Left hindlimb (tissue), 1 donor: Measurements from ENCODE around the gene WIPF1.
A peak's percentile ranks its signal among the peaks of the same experiment; 100 is the strongest.

Experiments
- DNase-seq: peaks from one replicate; pipeline ENCODE4 v3.0.0-alpha.2; 2018

Gene WIPF1

DNA sequence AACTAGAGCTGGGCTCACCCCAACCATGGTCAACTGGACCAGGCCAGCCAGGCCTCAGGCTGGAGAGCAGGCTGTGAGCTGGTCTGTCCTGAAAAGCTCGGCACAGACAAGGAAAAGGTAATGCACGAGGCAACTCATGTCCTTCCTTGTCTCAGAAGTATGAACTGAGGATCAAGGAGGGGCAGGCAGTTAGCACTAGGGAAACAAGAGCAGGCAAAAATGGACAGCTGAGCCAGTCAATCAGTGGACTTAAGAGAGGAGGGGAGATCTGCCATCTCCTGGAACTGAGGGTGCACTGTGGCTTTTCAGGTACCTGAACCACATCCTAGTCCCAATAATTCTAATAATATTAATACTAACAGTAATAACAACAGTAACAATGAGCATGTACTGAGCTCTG is 20.6 kb upstream of the WIPF1 start:
- no peak for DNase-seq

DNA sequence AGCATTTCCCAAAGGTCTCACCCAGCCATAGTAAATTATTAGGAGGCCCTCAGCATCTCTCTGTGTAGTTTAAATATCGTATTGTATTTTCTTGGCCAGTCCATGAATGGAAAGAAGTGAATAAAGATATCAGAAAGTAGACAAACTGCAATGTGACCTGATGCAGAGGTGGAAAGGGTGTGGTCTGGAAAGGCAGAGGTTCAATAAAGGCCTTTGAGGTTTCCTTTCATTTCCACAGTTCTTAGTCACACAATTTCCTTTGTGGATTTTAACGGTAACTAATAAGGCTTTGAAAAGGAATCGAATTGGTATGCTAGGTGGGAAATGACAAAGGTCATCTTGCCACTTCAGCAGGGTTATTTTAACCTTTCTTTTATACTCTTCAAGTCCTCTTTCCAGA is 20.1 kb upstream of the WIPF1 start:
- DNase-seq: no peak

DNA sequence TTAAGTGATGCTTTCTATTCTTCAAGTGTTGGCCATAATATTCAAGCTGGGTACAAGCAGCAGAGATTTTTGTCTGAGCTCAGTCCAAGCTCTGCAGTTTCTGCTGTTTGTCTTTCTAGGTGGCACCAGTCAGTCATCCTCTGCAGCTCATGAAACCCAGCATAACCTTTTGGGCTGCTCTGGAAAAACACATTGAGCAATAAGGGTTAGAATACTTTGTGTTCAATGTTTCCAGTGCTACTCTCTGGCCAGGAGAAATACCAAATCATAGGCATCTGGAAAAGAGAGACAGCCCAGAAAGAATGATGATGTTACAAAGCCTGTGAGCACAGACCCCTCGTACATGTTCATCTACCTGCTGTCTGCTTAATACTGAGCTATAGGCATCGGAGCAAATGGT is 19.5 kb upstream of the WIPF1 start:
- DNase-seq: no peak

DNA sequence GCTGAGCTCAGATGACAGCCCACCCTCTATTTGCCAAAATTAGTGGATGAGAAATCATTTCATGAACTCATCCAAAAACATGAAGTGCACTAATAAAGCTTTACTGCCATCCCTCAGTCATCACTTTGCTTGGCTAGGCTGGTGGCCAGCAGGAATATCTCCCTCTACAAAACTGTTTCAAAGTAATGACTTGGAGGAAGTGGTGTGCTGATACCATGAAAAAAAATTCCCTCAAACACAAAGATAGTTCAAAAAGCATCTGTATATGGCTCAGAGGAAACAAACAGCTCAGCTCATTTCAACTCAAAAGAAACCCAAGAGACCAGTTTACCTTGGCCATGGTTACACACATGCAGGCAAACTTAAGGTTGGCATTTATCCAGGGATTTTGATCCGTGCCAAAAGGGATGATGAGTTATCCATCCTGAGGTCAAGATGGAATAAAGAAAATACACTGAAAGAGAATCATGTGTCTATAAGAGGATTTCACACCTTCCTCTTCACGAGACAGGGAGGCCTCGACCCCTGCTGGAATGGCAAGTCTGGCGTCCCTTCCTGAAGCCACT is 18.4 kb upstream of the WIPF1 start:
- peak; percentile 48 for DNase-seq

DNA sequence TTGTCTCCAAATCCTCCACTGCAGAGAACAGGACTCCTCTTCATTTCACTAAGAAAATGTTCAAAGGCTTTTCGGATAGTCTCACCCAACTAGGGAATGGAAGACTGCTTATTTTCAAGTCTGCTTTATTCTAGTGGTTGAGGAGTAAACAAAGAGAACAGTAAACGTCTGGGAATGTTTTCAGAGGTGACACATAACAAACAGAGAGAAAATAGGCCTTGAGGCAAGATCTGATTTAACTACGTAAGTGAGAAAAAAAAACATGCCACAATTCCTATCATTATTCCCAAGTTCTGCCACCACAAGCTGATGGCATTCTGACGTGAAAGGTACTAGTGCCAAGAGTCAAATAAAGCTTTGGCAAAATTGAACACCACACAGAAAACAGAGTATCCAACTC is 16.7 kb upstream of the WIPF1 start:
- DNase-seq: no peak

DNA sequence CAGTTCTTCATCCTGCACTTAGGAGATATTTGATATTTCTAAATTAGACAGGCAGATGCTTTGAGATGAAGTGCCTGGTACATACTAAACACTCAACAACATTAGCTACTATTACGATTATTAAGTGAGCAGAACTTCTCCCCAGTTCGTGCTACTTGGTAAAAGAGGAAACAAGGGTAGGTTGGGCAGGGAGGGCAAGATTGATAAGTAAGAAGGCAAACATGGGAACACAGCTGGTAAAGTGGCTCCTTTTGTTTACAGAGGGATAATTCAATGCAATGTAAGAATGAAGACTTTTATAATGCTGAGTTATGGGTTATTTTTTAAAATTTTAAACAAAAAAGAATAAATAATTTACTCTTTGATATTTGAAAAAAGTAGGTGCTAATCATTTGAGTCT is 15.9 kb upstream of the WIPF1 start:
- no peak for DNase-seq

DNA sequence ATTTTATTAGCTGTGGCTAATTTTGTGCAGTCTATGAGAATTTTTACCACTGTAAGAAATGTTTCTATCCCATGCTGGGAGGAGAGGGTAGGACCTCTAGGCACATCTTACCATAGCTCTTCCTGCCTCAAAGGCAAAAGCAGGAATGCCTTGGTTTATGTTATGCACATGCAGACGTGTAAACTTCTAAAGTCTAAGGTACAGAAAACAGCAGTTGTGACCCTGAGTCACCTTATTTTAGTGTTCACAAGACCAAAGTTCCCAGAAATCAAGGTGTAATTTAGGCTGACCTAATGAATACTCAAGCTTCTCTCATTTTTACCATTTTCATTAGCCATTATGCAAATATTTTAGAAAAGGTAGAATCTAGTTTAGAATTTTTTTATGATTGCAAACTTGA is 15.4 kb upstream of the WIPF1 start:
- DNase-seq: no peak

DNA sequence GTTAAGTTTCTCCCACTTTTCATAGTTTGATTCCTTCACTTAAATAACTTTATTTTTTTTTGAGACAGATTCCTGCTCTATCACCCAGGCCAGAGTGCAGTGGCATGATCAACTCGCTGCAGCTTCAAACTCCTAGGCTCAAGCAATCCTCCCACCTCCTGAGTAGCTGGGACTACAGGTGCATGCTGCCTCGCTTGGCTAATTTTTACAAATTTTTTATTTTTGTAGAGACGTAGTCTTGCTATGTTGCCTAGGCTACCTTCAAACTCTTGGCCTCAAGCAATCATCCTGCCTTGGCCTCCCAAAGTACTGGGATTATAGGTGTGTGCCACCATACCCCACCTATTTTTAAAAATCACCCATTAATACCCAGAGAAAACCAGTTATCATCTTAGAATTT is 14.2 kb upstream of the WIPF1 start:
- DNase-seq: no peak

DNA sequence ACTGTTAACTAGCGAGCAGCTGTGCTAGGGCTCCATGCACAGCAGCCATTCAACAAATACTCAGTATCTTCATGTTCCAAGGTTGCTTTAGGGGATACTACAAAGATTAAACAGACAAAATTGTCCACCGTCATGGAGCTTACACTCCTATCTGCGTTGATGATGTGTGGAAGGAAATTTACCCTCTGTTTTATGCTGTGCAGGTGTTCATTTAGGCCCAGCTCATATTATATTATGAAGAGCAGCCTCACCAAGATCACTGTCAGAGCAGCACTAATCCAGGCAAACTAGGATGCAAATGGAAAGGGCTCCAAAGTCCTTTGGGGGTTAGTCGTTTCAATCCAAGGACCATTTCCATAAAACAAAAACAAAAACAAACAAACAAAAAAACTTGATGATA is 13.4 kb upstream of the WIPF1 start:
- no peak for DNase-seq

DNA sequence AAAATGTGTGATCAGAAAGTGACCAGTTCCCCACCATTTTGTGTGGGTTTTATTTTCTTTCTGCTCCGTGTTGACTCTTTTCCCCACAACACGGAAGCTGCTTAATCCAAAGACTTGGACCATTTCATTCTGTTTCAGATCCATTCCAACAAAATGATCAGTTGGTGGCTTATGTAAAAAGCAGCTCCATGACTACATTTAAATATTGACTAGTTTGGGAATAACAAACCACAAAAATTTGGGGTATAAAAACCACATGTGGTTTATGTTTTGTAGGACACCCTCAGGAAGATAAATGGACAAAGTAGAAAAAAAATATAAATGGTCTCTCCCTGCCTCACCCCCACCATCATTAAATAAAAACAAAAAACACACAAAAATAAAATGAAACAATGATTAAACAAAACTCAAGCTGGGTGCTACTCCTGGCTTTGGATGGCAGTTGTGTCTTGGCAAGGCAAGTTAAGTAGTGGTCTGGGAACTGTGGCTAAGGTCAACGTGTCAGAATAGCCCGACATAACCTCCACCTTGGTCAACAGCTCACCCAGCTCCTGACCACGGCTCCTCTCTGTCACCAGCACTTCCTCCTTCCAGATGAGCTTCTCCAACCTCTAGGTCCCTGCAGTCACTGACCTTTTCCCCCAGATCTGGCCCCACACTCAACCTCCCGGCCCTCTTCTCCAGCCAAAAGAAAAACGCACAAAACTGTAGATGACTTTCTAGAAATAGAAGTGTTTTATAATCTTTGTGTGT is 12.8 kb upstream of the WIPF1 start:
- peak; percentile 44 for DNase-seq

DNA sequence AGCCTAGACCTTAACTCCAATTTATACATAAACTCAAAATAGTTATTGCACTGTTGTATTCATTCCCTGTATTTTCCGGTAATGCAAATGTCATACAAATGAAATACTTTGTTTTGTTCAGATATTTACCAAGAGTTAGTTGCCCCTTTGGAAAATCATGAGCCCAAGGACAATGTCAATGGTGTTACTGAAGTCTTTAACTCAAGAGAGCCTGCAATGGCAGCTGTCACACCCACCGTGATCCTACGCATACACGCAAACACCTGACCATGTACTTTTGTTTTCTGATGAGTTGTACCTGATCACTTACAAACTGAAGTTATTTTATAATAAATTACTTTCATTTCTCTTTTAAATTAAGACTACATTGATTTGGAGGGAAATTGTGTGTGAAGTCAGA is 11.7 kb upstream of the WIPF1 start:
- DNase-seq: no peak

DNA sequence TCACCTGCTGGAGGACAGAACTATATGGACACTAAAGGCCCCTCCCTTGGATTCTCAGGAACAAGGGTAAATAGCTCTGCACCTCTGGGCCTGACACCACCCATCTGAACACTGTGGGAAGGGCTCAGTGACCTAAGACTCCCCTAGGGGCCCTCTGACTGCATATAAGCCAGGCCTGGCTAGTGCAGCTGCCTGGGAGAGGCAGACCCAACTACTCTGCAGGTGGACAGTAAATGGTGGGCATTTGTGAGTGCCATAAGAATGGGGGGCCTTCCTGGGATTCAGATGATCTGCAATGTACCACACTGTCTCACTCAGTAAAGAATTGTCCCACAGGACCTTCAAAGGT is 11.2 kb upstream of the WIPF1 start:
- no peak for DNase-seq

DNA sequence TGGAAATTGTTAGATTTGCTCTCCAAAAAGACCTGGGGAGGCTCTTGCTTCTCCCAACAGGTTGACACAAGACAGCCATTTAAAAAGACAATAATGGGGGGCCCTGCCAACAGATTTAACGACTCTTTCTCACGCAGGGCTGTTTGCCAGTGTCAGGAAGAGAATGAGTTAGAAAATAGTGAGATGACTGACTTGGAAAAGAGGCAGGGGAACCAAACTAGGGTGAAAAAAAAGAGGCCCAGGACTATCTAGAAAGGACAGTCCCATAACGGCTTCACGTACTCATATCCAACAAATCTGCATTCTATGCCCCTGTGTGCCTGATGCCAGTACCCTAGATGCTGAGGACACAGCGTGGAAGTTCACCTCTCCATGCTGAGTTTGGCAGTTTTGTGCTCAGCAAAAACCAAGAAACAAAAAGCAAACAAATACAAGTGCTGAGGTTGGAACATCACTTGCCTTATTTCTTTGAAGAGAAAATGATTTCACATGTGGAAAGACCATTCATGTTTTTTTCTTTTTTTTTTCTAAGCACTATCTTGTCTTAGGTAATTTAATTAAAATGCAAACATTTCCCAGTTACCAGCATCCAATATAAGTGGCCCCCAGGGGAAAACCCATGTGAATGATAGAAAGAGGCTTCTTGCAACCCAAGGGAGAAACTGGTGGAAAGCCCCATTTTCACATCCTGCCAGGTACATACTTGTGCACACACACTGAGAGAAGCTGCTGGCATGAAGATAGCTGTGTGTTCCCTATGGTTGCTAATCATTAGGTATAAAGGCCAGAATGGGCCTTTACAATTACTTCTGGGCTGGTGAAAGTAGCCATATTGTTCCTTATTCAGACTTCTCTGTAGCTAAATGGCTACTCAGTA is 10.6 kb upstream of the WIPF1 start:
- DNase-seq: no peak

DNA sequence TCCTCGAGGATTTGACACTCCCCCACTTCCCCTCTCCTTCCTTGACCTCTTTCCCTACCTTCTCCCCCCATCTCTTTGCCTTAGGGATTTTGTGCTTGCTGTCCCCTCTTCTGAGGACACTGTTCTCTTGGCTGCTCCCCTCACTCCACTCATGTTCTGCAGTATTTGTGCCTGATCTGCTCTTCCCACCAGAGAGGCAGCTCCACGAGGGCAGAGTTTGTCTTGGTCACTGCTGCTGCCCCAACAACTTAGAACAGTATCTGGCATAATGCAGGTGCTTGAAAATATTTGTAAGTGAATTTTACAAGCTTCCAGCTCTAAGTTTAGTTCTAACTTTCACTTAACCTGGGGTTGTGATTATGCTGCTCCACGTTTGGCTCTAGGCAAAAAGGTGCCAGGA is 10.0 kb upstream of the WIPF1 start:
- no peak for DNase-seq

DNA sequence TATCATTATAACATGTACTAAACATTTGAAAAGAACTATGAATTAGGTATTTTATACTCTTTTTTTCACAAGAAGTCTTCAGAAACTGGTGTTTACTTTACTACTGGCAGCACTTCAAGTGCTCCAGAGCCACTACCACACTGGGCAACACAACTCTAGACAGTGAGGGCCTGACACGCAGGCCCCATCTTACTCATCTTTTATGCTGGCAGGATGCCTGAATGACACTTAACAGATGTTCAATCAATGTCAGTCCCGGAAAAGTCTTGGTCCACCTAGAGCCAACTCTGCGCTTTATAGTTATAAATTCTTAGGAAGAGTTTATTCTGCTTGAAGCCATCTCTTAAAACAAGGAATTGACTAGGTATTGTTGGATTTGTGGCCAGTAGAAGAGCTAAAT is 8.7 kb upstream of the WIPF1 start:
- DNase-seq: no peak

DNA sequence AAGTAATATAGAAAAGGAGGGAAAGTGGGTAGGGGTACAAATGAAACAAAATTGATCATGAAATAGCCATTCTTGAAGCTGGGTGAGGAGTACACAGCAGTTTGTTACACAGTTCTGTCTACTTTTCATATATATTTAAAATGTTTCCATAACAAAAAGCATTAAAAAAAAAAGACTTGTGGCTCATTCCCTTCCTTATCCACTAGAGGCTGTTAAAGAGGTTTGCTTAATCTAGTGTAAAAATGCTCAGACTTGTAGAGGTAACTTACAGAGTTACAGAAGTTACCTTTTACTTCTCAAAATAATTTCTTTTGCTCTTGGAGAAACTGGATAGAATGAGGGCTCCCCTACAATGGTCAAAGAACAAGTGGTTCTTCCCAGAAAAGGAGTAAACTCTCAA is 8.1 kb upstream of the WIPF1 start:
- no peak for DNase-seq

DNA sequence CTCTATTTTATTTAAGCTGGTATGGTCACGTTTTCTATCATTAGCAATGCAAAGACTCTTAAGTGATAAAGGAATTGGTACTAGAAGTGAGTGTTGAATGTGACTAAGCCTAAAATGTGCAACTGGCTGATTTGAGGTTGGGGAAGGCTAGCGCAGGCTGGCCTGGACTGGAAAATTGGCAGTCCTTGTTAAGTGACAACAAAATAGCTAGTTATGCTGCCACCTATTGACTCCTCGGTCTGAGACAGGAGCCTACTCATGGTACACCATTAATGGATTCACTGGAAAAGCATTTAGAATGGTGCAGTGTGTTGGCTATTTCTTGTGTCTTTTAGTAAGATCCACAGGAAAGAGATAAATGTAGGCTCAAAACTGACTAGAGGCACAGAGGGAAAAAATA is 5.7 kb upstream of the WIPF1 start:
- DNase-seq: no peak

DNA sequence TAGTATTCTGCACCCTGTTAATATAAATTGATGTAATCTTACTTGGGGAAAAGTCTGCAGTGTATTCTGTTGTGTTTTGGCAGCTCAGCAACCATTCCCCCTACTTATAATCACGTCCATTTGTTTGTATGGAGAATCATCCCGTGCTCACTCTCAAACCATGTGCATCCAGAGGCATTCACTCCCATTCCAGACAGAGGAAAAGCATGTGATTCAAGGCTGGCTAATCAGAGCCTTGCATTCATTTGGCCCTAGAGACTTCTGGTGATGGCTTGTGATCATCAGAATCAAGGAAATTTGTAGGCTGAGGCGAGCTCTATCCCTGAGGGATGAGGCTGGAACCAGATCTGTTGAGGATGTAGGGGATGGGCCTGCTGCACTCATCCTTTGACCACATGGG is 5.1 kb upstream of the WIPF1 start:
- DNase-seq: no peak

DNA sequence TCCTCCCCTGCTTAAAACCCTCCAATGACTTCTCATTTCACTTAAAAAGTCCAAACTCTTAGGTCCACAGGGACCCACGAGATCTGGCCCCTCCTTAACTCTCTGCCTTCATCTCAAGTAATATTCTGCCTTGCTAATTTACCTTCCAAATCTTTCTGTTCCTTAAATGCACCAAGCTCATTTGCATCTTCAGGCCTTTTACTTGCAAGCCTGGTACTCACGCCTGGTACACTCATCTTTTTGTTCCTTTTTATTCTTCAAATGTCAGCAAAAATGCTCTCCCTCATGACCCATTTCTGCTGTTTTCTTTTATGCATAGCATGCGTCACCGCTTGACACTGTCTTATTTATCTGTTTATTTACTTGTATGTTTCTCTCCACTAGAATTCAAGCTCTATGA is 2.7 kb upstream of the WIPF1 start:
- DNase-seq: no peak

DNA sequence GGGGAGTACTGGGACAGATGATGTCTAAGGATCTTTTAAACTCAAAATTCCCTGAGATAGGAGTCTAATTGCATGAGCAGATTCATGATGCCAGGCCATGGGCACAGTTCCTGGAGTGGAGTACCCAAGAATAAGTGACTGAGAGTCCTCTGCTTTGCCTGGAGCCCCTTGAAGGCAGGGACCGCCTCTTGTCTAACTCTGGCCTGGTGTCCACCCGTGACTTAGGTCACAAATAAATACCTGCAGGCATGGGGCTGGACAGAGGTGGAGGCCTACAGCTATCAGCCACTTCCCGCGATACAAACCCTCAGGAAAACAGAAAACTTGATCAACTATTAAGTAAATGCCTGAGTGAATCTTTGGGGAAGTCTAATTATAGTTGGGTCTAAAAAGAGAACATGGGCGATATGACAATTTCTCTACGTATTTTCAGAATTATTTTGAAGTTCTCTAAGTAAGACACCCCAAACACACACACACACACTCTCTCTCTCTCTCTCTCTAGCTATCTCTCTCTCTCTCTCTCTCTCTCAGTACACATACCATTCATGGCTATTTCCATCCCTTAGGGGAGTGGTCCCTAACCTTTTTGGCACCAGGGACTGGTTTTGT is 1.8 kb upstream of the WIPF1 start:
- no peak for DNase-seq

DNA sequence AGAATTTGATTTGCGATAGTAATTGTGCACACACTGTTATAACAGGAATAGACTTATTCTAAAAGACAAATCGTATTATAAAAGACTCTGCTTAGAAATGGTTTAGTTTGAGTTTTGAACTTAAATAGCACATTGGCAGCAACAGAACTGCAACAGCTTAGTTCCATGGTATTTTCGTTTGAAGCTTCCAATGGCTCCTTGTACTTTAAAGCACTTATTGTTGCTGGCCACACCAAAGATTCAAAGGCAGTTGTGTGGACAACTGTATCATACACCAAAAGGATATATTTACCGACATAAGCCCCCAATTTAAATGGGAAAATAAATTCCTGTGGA is 627 bp downstream of the WIPF1 start:
- no peak for DNase-seq

DNA sequence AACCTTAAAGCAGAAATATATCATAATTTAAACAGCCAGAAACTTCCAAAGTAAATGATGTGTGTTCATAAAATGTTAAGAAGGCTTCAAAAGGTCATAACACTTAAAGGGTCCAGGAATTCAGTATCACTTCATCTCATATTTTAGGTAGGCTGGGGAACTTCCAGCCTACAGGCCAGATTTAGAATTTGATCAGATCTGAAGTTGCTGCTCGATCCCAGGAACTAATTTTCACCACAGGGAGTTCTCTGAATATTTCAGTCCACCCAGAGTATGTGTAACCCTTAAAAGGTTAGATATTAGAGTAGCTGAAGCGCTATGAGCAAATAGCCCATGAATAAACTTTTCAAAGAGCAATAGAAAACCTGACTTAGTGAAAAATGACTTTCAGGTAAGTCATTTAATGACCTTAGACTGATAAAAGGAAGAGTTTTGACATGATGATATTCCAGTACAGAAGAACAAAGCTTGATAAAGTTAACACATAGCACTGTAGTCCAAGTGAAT is 1.7 kb downstream of the WIPF1 start:
- no peak for DNase-seq

DNA sequence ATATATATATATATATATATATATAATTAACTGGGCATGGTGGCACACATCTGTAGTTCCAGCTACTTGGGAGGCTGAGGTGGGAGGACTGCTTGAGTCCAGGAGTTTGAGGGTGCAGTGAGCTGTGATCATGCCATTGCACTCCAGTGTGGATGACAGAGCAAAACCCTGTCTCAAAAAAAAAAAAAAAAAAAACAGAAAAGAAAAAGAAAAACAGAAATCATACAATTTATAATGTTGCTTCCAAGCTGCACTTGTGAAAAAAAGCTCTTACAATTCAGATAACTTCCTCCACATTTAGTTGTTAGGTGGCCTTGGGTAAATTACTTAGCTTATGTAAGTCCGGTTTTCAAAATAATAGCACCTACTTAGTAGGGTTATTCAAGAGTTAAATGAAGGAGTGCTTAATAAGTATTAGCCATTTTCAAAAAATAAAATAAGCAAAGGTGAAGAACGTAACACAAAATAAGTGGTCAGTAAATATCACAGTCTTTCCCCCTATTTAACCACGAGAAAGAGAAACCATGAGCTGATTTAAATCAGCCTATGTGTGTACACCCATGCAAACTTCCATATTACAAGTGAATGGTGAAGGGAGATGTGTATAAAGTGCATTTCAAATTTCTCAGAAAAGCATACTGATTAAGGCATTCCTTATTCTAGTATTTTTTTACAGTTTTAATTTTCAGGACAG is 2.3 kb downstream of the WIPF1 start:
- no peak for DNase-seq
